Stimulated activated CD8-positive, alpha-beta memory T cell treated with anti-CD3 and anti-CD28 coated beads, Interleukin-15, amount 100 ng/mL, for 1 hour (primary cell): ENCODE data around the gene DUS1L.

Experiments used
- DNase-seq: peaks from one replicate; pipeline ENCODE4 v3.0.0-alpha.2; 2020; ENCODE audit warnings: low read depth

The DUS1L gene

GRCh38 chr17:82100502-82101298 is 35.1 kb upstream of the DUS1L start:
- DNase-seq: no peak

DNA sequence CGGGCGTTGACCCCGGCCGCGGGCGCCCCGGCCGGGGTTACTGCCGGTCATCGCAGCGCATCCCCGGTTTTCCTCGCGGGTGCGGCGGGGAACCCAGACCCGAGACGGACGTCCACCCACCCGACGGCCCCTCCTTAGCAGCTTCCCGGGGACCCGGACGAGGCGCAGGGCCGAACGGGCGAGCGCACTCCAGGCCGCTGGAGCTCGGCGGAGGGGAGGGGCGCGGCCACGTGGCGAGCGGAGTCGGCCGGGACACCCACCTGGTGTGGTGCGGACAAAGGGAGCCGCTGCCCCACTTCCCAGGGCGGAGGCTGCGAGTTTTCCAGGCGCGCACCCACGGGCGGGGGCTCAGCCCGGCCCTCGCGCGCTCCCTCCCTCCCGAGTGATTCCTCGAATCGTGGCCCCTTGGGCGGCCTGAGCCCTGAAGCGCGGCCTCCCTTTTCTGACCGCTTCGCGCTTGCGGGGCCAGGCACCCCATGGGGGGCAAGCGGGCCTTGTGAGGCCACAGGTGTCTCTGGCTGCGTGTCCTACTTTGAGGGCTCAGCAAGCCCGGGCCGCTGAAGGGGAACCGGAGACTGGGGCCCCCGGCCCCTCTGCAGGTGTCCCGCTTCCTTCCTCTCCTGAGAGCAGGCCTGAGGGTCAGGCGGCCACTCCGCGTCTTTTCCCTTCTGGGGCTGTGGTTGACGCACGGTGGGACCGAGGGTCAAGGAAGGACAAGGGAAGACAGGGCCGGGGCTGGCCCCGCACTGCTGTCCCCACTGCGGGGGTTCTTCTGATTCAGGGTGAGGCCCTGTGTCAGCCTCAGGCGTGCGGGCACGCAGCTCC is 33.5 kb upstream of the DUS1L start:
- no peak for DNase-seq

- DNase-seq: peak; percentile 75
Observed at GRCh38 chr17:82098169-82098938, 32.8 kb upstream of the DUS1L start, which contains the start of gene FASN. TSS of gene FASN (minus strand) at chr17:82098236. CDS start at chr17:82096445, 1,791 bp downstream.

DNA sequence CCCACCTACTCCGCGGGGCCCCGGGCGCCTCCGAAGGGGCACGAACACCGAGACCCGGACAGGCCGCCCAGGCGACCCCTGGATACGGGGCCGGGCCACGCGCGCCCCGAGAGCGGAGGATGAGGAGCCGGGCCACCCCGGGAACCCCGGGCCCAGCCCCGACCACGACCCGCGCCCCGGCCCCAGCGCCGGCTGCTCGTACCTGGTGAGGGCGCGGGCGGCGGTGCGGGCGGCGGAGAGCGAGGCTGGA is 32.2 kb upstream of the DUS1L start:
- no peak for DNase-seq

- no peak for DNase-seq
Observed at GRCh38 chr17:82097184-82097918, 31.7 kb upstream of the DUS1L start.

GRCh38 chr17:82096709-82097183 is 31.1 kb upstream of the DUS1L start:
- no peak for DNase-seq

DNA sequence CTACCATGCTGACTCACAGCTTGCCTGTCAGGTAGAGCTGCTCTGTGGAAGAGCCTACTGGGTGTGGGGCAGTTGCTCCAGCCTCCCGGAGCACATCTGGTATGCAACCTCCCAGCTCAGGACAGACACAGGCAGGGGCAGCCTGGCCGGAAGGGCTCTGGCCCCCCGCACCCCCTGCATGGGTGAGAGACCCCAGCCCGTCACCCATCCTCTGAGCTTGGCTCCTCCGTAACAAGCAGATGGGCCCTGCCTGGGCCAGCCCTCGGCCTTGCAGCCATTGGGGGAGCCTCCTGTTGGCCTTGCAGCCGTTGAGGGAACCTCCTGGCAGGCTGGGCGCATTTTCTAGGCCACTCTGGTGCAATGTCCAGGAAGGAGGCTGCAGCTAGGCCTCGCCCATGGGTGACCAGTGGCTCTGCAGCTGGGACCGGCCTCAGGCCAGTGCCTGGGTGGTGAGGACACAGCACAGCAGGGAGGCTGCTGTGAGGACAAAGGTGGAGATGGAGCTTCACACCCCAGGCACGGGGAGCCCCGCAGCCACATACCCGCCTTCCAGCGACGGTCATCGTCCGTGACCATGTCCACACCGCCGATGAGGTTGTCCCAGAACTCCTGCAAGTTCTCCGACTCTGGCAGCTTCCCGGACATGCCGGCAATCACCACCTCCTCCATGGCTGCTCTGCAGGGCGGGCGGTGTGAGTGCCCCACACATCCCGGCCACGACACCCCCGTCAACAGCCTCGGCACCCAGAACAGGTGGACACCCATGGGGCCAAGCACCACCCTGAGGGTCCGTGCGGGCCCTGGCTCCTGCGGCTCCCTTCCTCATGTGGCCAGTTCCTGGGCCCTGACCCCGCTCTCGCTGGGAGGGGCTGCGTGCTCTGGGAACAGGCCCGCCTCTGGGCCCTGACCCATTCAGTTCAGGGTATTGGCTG is 30.4 kb upstream of the DUS1L start:
- DNase-seq: no peak

GRCh38 chr17:82094931-82095776 is 29.6 kb upstream of the DUS1L start:
- no peak for DNase-seq

- no peak for DNase-seq
Observed at GRCh38 chr17:82092995-82093751, 27.6 kb upstream of the DUS1L start.

GRCh38 chr17:82092628-82092994 is 27.0 kb upstream of the DUS1L start:
- DNase-seq: no peak

DNA sequence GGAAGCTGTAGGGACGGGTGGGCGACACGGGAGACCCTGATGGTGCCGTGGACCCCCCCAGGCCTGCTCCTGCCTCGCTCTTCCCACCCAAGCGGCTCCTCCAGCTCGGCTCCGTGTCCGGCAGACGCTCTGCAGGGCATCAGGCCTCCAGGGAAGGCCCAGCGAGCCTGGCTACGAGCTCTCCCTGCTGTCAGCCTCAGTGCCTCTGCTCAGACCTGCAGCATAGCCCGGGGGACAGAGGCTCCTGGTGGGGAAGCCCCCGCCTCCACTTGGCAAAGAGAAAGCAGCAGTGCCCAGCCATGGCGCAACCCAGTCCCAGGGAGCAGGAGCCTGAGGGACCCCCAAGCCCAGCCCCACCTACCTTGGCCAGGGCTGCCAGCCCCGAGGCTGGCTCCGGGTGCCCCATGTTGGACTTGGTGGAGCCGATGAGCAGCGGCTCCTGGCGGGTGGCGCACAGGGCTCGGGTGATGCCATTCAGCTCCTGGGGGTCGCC is 26.5 kb upstream of the DUS1L start:
- DNase-seq: no peak

GRCh38 chr17:82091264-82092066 is 25.9 kb upstream of the DUS1L start:
- no peak for DNase-seq

GRCh38 chr17:82090549-82091263 is 25.1 kb upstream of the DUS1L start:
- DNase-seq: no peak

- DNase-seq: no peak
Observed at GRCh38 chr17:82089723-82090548, 24.3 kb upstream of the DUS1L start.

DNA sequence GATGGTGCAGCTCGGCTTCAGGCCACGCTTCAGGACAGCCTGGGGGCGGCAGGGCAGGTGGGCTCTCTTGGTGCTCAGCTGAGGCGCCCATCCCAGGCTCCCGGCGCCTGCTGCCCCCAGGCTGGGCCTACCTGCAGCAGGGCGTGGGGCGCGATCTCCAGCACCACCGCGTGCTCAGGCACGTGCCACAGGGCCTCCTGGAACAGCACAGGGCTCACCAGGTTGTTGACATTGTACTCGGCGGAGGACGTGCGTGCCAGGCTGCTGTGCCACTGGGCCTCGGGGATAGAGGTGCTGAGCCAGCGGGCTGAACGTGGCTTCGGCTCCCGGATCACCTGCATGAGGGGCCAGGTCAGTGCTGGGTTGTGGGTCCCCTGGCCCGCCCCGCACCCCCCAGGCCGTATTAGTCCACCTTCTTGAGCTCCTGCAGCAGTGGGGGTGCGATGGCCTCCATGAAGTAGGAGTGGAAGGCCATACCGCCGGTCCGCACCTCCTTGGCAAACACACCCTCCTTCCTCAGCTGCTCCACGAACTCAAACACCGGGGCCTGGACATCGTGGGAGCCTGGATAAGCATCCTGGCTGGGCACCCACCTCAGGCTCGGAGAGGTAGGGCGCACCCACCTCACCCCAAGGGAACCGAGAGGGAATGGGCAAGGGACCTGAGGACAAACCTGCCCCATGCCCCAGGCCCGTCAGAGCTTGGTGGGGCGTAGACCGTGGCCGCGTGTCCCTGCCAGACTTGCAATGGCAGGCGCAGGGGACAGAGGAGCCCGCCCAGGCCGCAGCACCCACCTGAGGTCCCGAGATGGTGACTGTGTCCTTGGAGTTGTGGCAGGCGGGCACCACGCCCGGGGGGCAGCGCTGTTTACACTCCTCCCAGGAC is 23.5 kb upstream of the DUS1L start:
- no peak for DNase-seq
